HepG2 (cell line): Measurements from ENCODE around the gene F8. TPM values are rescaled to one million over a fixed set of nuclear protein-coding genes. Genes with fewer than 3 reads are reported as not detected.

Experiments used
- CTCF ChIP-seq: sonication (generic); formaldehyde crosslinking; IDR thresholded peaks from 2 replicates; pipeline ENCODE4 v1.5.0; 2020; ENCODE audit warnings: mild to moderate bottlenecking, missing genetic modification reagents, moderate library complexity
- ELF1 ChIP-seq: sonication (generic); formaldehyde crosslinking; IDR thresholded peaks from 2 replicates; pipeline ENCODE4 v1.4.0; 2020; ENCODE audit warnings: missing genetic modification reagents
- HES4 ChIP-seq: sonication (generic); formaldehyde crosslinking; IDR thresholded peaks from 2 replicates; pipeline ENCODE4 v1.9.0; 2021; ENCODE audit warnings: mild to moderate bottlenecking, missing genetic modification reagents, borderline replicate concordance
- HNF1B ChIP-seq: sonication (generic); formaldehyde crosslinking; IDR thresholded peaks from 2 replicates; pipeline ENCODE4 v1.5.1; 2020; ENCODE audit warnings: mild to moderate bottlenecking, moderate library complexity, missing genetic modification reagents
- KAT8 ChIP-seq: IDR thresholded peaks from 2 replicates; pipeline ENCODE4 v1.6.1; 2016; ENCODE audit warnings: missing genetic modification reagents, missing compliant biosample characterization
- KDM4B ChIP-seq: sonication (generic); formaldehyde crosslinking; IDR thresholded peaks from 2 replicates; pipeline ENCODE4 v1.4.0; 2020; ENCODE audit warnings: missing genetic modification reagents
- MEIS1 ChIP-seq: sonication (generic); formaldehyde crosslinking; IDR thresholded peaks from 2 replicates; pipeline ENCODE4 v1.9.0; 2021; ENCODE audit warnings: mild to moderate bottlenecking, missing genetic modification reagents, moderate library complexity, borderline replicate concordance
- MIXL1 ChIP-seq: IDR thresholded peaks from 2 replicates; pipeline ENCODE4 v1.6.1; 2016
- NFKBIZ ChIP-seq: IDR thresholded peaks from 2 replicates; pipeline ENCODE4 v1.6.1; 2018; ENCODE audit warnings: missing genetic modification reagents, missing compliant biosample characterization
- SETDB1 ChIP-seq: sonication (generic); formaldehyde crosslinking; IDR thresholded peaks from 2 replicates; pipeline ENCODE4 v1.5.1; 2020; ENCODE audit warnings: missing genetic modification reagents, mild to moderate bottlenecking, borderline replicate concordance
- SMYD3 ChIP-seq: sonication (generic); formaldehyde crosslinking; IDR thresholded peaks from 2 replicates; pipeline ENCODE4 v1.8.1; 2023; ENCODE audit warnings: mild to moderate bottlenecking, missing genetic modification reagents
- STAG1 ChIP-seq: sonication (generic); formaldehyde crosslinking; IDR thresholded peaks from 2 replicates; pipeline ENCODE4 v1.4.0; 2020; ENCODE audit warnings: missing genetic modification reagents
- ZKSCAN1 ChIP-seq: fragments of 150-350 bp; IDR thresholded peaks from 2 replicates; pipeline ENCODE4 v1.6.1; 2014; ENCODE audit warnings: low read length
- ZNF136 ChIP-seq: sonication (generic); formaldehyde crosslinking; IDR thresholded peaks from 2 replicates; pipeline ENCODE4 v1.8.1; 2022; ENCODE audit warnings: low read depth, mild to moderate bottlenecking, moderate library complexity, missing genetic modification reagents
- ZNF333 ChIP-seq: sonication (generic); formaldehyde crosslinking; IDR thresholded peaks from 2 replicates; pipeline ENCODE4 v1.4.0; 2020; ENCODE audit warnings: mild to moderate bottlenecking, missing genetic modification reagents, borderline replicate concordance
- ZNF563 ChIP-seq: sonication (generic); formaldehyde crosslinking; IDR thresholded peaks from 2 replicates; pipeline ENCODE4 v1.8.0; 2022; ENCODE audit warnings: mild to moderate bottlenecking, moderate library complexity, missing genetic modification reagents
- ZNF597 ChIP-seq: sonication (generic); formaldehyde crosslinking; IDR thresholded peaks from 2 replicates; pipeline ENCODE4 v1.5.0; 2020; ENCODE audit warnings: missing genetic modification reagents
- polyA plus RNA-seq, 8 experiments: library from polyadenylated mRNA; depleted of rRNA in 3 of 8; stranded (reverse) in 7 of 8; unstranded in 1 of 8; fragments of >200 nt; fragmentation: Illumina TruSeq in 4 of 8; extraction: Trizol in 4 of 8; gene quantifications; 2 replicates each; pipeline versions ENCODE4 v1.2.1 to v1.2.3, GENCODE V29; 2011 to 2016; ENCODE audit warnings: low read depth in 4 of 8, missing spikeins in 1 of 8, mixed read lengths in 1 of 8; ENCODE audit not compliant: insufficient read depth in 1 of 8
- total RNA-seq, 5 experiments: library from RNA; depleted of rRNA; stranded (reverse); fragments of >200 nt; fragmentation: Illumina TruSeq; extraction: Trizol; gene quantifications; 2 replicates each; pipeline ENCODE4 v1.2.3, GENCODE V29; 2016; ENCODE audit warnings: low read depth in 1 of 5
- TF ChIP-seq, protein P1 (sequence below): sonication (generic); formaldehyde crosslinking; IDR thresholded peaks from 2 replicates; pipeline ENCODE4 v1.5.0; 2020; ENCODE audit warnings: mild to moderate bottlenecking, missing genetic modification reagents
- TF ChIP-seq, protein P2 (sequence below): sonication (generic); formaldehyde crosslinking; IDR thresholded peaks from 2 replicates; pipeline ENCODE4 v1.5.0; 2020; ENCODE audit warnings: missing genetic modification reagents
- TF ChIP-seq, protein P3 (sequence below): sonication (generic); formaldehyde crosslinking; conservative IDR thresholded peaks from 2 replicates; pipeline ENCODE4 v1.5.0; 2020; ENCODE audit warnings: missing genetic modification reagents

F8 gene
- total and polyA plus RNA-seq, 2 of the 13 experiments (the other 11 are each of a cell fraction or from before 2014, with no cell fraction given) = 0.29 to 0.61 TPM

GRCh38 chrX:154980330-154981115, 42.0 kb downstream of the F8 start (continued):
- TF ChIP-seq, protein P1, sequence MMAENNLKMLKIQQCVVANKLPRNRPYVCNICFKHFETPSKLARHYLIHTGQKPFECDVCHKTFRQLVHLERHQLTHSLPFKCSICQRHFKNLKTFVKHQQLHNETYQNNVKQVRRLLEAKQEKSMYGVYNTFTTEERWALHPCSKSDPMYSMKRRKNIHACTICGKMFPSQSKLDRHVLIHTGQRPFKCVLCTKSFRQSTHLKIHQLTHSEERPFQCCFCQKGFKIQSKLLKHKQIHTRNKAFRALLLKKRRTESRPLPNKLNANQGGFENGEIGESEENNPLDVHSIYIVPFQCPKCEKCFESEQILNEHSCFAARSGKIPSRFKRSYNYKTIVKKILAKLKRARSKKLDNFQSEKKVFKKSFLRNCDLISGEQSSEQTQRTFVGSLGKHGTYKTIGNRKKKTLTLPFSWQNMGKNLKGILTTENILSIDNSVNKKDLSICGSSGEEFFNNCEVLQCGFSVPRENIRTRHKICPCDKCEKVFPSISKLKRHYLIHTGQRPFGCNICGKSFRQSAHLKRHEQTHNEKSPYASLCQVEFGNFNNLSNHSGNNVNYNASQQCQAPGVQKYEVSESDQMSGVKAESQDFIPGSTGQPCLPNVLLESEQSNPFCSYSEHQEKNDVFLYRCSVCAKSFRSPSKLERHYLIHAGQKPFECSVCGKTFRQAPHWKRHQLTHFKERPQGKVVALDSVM (CRISPR knock-in tag) = peak; percentile 85
- TF ChIP-seq, protein P2, sequence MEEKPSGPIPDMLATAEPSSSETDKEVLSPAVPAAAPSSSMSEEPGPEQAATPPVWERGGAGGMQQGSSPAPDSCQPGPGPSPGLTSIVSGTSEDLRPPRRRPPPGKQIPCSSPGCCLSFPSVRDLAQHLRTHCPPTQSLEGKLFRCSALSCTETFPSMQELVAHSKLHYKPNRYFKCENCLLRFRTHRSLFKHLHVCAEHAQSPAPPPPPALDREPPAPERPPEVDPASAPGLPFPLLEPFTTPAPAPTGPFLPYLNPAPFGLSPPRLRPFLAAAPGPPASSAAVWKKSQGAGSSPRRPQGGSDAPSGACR (CRISPR knock-in tag) = no peak
- TF ChIP-seq, protein P3, sequence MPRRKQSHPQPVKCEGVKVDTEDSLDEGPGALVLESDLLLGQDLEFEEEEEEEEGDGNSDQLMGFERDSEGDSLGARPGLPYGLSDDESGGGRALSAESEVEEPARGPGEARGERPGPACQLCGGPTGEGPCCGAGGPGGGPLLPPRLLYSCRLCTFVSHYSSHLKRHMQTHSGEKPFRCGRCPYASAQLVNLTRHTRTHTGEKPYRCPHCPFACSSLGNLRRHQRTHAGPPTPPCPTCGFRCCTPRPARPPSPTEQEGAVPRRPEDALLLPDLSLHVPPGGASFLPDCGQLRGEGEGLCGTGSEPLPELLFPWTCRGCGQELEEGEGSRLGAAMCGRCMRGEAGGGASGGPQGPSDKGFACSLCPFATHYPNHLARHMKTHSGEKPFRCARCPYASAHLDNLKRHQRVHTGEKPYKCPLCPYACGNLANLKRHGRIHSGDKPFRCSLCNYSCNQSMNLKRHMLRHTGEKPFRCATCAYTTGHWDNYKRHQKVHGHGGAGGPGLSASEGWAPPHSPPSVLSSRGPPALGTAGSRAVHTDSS (CRISPR knock-in tag) = no peak
- TF ChIP-seq CTCF (CRISPR knock-in tag) (peak; percentile 90), NFKBIZ (CRISPR knock-in tag) (no peak), ZNF597 (CRISPR knock-in tag) (no peak), ZNF136 (CRISPR knock-in tag) (no peak), HNF1B (CRISPR knock-in tag) (peak; percentile 27; the same call in 1 of the 2 replicates), ZKSCAN1 (no peak), ZNF563 (CRISPR knock-in tag) (no peak), HES4 (no peak), ZNF333 (CRISPR knock-in tag) (no peak), KDM4B (CRISPR knock-in tag) (no peak), SETDB1 (CRISPR knock-in tag) (no peak), KAT8 (CRISPR knock-in tag) (no peak), STAG1 (CRISPR knock-in tag) (peak; percentile 94), ELF1 (CRISPR knock-in tag) (no peak), MIXL1 (CRISPR knock-in tag) (peak; percentile 97), MEIS1 (CRISPR knock-in tag) (no peak), SMYD3 (CRISPR knock-in tag) (no peak)
